ENCODE results near the gene ANKLE1. TPM values are rescaled to one million over a fixed set of nuclear protein-coding genes. Genes with fewer than 3 reads are reported as not detected.

The ANKLE1 gene
- total RNA-seq, 1 experiment from 2014 or later: 9.1 TPM

DNA sequence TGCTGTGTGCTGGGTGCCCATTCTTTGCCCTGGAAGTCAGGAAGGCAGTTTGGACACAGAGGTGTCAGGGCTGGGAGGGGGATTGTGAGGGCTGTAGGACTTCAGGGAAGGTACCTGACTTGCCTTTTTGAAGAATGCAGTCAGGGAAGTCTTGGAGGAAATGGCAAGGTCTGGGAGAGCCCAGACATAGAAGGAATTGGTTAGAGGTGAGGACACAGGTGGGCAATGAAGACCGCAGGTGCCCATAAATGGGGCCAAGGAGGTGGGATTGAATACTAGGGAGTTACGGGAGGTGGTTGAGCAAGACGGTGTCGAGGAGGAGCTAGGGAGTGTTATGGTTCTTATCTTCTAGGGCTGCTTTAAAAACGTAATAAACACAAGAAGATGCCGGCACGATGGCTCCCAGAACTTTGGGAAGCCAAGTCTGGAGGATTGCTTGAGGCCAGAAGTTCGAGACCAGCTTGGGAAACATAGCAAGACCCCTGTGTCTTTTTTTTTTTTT is 26.2 kb downstream of the ANKLE1 start:
- no peak for ATAC-seq

More for the DNA sequence above, 26.2 kb downstream of the ANKLE1 start:
- Mint-ChIP-seq H3K4me3 (peak overlapping the region; percentile 89), H3K27ac (peak overlapping the region; percentile 67), H3K27me3 (ENCODE audit: low read depth) (no peaks in the 10 kb centered on the region), H3K36me3 (no peaks in the 10 kb centered on the region), H3K4me1 (peaks cover 40% of the 10 kb centered on the region), H3K9me3 (no peaks in the 10 kb centered on the region)
- no peak for DNase-seq (ENCODE audit: low spot score)
- ChIA-PET CTCF (interaction anchor here (0.6 to 3.1 kb wide), 6 partner anchors 14 to 83 kb away, joined by 3 to 60 read pairs (median 16); no protein-coding TSS in a partner anchor), POLR2A (no interaction called here)
- TF ChIP-seq ZNF396 (CRISPR knock-in tag; IDR thresholded peaks at IDR 0.05; ENCODE audit: borderline replicate concordance): no peak
- no peak for TF ChIP-seq SP1 (CRISPR knock-in tag; conservative IDR thresholded peaks at IDR 0.05)
- TF ChIP-seq, protein P1, sequence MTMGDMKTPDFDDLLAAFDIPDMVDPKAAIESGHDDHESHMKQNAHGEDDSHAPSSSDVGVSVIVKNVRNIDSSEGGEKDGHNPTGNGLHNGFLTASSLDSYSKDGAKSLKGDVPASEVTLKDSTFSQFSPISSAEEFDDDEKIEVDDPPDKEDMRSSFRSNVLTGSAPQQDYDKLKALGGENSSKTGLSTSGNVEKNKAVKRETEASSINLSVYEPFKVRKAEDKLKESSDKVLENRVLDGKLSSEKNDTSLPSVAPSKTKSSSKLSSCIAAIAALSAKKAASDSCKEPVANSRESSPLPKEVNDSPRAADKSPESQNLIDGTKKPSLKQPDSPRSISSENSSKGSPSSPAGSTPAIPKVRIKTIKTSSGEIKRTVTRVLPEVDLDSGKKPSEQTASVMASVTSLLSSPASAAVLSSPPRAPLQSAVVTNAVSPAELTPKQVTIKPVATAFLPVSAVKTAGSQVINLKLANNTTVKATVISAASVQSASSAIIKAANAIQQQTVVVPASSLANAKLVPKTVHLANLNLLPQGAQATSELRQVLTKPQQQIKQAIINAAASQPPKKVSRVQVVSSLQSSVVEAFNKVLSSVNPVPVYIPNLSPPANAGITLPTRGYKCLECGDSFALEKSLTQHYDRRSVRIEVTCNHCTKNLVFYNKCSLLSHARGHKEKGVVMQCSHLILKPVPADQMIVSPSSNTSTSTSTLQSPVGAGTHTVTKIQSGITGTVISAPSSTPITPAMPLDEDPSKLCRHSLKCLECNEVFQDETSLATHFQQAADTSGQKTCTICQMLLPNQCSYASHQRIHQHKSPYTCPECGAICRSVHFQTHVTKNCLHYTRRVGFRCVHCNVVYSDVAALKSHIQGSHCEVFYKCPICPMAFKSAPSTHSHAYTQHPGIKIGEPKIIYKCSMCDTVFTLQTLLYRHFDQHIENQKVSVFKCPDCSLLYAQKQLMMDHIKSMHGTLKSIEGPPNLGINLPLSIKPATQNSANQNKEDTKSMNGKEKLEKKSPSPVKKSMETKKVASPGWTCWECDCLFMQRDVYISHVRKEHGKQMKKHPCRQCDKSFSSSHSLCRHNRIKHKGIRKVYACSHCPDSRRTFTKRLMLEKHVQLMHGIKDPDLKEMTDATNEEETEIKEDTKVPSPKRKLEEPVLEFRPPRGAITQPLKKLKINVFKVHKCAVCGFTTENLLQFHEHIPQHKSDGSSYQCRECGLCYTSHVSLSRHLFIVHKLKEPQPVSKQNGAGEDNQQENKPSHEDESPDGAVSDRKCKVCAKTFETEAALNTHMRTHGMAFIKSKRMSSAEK (CRISPR knock-in tag; IDR thresholded peaks at IDR 0.05; ENCODE audit: borderline replicate concordance): no peak
- no peak for TF ChIP-seq MYBL2 (CRISPR knock-in tag; IDR thresholded peaks at IDR 0.05)
- no peak for TF ChIP-seq SMAD4 (CRISPR knock-in tag; IDR thresholded peaks at IDR 0.05)
- no peak for TF ChIP-seq NR3C1 (CRISPR knock-in tag; conservative IDR thresholded peaks at IDR 0.05; ENCODE audit: low read depth)
- no peak for TF ChIP-seq FOXJ3 (CRISPR knock-in tag; IDR thresholded peaks at IDR 0.05; ENCODE audit: borderline replicate concordance)
- no peak for TF ChIP-seq FOXK1 (CRISPR knock-in tag; IDR thresholded peaks at IDR 0.05)
- TF ChIP-seq, protein P2, sequence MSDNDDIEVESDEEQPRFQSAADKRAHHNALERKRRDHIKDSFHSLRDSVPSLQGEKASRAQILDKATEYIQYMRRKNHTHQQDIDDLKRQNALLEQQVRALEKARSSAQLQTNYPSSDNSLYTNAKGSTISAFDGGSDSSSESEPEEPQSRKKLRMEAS (CRISPR knock-in tag; IDR thresholded peaks at IDR 0.05): no peak
- no peak for TF ChIP-seq ATF3 (CRISPR knock-in tag; conservative IDR thresholded peaks at IDR 0.05)
- TF ChIP-seq, protein P3, sequence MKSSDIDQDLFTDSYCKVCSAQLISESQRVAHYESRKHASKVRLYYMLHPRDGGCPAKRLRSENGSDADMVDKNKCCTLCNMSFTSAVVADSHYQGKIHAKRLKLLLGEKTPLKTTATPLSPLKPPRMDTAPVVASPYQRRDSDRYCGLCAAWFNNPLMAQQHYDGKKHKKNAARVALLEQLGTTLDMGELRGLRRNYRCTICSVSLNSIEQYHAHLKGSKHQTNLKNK (CRISPR knock-in tag; IDR thresholded peaks at IDR 0.05): no peak
- TF ChIP-seq CREB1 (CRISPR knock-in tag; IDR thresholded peaks at IDR 0.05): no peak
- no peak for TF ChIP-seq TCF7 (CRISPR knock-in tag; IDR thresholded peaks at IDR 0.05; ENCODE audit: low read depth)
- TF ChIP-seq, protein P4, sequence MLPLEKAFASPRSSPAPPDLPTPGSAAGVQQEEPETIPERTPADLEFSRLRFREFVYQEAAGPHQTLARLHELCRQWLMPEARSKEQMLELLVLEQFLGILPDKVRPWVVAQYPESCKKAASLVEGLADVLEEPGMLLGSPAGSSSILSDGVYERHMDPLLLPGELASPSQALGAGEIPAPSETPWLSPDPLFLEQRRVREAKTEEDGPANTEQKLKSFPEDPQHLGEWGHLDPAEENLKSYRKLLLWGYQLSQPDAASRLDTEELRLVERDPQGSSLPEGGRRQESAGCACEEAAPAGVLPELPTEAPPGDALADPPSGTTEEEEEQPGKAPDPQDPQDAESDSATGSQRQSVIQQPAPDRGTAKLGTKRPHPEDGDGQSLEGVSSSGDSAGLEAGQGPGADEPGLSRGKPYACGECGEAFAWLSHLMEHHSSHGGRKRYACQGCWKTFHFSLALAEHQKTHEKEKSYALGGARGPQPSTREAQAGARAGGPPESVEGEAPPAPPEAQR (CRISPR knock-in tag; IDR thresholded peaks at IDR 0.05): no peak
- TF ChIP-seq, protein P5, sequence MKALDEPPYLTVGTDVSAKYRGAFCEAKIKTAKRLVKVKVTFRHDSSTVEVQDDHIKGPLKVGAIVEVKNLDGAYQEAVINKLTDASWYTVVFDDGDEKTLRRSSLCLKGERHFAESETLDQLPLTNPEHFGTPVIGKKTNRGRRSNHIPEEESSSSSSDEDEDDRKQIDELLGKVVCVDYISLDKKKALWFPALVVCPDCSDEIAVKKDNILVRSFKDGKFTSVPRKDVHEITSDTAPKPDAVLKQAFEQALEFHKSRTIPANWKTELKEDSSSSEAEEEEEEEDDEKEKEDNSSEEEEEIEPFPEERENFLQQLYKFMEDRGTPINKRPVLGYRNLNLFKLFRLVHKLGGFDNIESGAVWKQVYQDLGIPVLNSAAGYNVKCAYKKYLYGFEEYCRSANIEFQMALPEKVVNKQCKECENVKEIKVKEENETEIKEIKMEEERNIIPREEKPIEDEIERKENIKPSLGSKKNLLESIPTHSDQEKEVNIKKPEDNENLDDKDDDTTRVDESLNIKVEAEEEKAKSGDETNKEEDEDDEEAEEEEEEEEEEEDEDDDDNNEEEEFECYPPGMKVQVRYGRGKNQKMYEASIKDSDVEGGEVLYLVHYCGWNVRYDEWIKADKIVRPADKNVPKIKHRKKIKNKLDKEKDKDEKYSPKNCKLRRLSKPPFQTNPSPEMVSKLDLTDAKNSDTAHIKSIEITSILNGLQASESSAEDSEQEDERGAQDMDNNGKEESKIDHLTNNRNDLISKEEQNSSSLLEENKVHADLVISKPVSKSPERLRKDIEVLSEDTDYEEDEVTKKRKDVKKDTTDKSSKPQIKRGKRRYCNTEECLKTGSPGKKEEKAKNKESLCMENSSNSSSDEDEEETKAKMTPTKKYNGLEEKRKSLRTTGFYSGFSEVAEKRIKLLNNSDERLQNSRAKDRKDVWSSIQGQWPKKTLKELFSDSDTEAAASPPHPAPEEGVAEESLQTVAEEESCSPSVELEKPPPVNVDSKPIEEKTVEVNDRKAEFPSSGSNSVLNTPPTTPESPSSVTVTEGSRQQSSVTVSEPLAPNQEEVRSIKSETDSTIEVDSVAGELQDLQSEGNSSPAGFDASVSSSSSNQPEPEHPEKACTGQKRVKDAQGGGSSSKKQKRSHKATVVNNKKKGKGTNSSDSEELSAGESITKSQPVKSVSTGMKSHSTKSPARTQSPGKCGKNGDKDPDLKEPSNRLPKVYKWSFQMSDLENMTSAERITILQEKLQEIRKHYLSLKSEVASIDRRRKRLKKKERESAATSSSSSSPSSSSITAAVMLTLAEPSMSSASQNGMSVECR (CRISPR knock-in tag; IDR thresholded peaks at IDR 0.05; ENCODE audit: borderline replicate concordance): no peak
- TF ChIP-seq ZNF138 (CRISPR knock-in tag; conservative IDR thresholded peaks at IDR 0.05): no peak
- no peak for TF ChIP-seq ZNF232 (CRISPR knock-in tag; IDR thresholded peaks at IDR 0.05)
- TF ChIP-seq, protein P6, sequence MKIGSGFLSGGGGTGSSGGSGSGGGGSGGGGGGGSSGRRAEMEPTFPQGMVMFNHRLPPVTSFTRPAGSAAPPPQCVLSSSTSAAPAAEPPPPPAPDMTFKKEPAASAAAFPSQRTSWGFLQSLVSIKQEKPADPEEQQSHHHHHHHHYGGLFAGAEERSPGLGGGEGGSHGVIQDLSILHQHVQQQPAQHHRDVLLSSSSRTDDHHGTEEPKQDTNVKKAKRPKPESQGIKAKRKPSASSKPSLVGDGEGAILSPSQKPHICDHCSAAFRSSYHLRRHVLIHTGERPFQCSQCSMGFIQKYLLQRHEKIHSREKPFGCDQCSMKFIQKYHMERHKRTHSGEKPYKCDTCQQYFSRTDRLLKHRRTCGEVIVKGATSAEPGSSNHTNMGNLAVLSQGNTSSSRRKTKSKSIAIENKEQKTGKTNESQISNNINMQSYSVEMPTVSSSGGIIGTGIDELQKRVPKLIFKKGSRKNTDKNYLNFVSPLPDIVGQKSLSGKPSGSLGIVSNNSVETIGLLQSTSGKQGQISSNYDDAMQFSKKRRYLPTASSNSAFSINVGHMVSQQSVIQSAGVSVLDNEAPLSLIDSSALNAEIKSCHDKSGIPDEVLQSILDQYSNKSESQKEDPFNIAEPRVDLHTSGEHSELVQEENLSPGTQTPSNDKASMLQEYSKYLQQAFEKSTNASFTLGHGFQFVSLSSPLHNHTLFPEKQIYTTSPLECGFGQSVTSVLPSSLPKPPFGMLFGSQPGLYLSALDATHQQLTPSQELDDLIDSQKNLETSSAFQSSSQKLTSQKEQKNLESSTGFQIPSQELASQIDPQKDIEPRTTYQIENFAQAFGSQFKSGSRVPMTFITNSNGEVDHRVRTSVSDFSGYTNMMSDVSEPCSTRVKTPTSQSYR (CRISPR knock-in tag; IDR thresholded peaks at IDR 0.05): no peak
- TF ChIP-seq, protein P7, sequence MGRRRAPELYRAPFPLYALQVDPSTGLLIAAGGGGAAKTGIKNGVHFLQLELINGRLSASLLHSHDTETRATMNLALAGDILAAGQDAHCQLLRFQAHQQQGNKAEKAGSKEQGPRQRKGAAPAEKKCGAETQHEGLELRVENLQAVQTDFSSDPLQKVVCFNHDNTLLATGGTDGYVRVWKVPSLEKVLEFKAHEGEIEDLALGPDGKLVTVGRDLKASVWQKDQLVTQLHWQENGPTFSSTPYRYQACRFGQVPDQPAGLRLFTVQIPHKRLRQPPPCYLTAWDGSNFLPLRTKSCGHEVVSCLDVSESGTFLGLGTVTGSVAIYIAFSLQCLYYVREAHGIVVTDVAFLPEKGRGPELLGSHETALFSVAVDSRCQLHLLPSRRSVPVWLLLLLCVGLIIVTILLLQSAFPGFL (CRISPR knock-in tag; IDR thresholded peaks at IDR 0.05; ENCODE audit: borderline replicate concordance): no peak
- no peak for TF ChIP-seq HMGA2 (CRISPR knock-in tag; IDR thresholded peaks at IDR 0.05)

Measured in WTC11 (cell line).